CD14-positive monocyte (primary cell): Measurements from ENCODE around the gene SYNGAP1. TPM values are rescaled to one million over a fixed set of nuclear protein-coding genes. Genes with fewer than 3 reads are reported as not detected.

ENCODE experiments used
- DNase-seq, 3 donors: peaks; one replicate each; pipeline ENCODE4 v3.0.0-alpha.2; 2011 to 2022
- H2AFZ ChIP-seq: 2 replicates; pipeline ENCODE4 v1.6.0; 2012; ENCODE audit warnings: mild to moderate bottlenecking, low read depth, low read length, inconsistent platforms; ENCODE audit not compliant: insufficient read depth, poor library complexity, severe bottlenecking
- H3K27ac ChIP-seq, 2 donors: 1 replicate in 1 of 2; 2 replicates in 1 of 2; pipeline ENCODE4 v1.5.1; 2012 to 2013; ENCODE audit warnings: low read length in 2 of 2, control low read depth in 1 of 2, inconsistent platforms in 1 of 2, low read depth in 1 of 2, mild to moderate bottlenecking in 1 of 2
- H3K27me3 ChIP-seq, 2 donors: one replicate each; pipeline versions ENCODE4 v1.6.0 to v1.6.1; 2011 to 2013; ENCODE audit warnings: low read length in 2 of 2; ENCODE audit not compliant: control insufficient read depth in 2 of 2, insufficient read depth in 2 of 2
- H3K36me3 ChIP-seq, 2 donors: replicated peaks in 1 of 2; 1 replicate in 1 of 2; 2 replicates in 1 of 2; pipeline versions ENCODE4 v1.5.1 to v1.6.1; 2012 to 2013; ENCODE audit warnings: low read length in 2 of 2, control low read depth in 1 of 2, inconsistent platforms in 1 of 2, mild to moderate bottlenecking in 1 of 2; ENCODE audit not compliant: insufficient read depth in 2 of 2, control insufficient read depth in 1 of 2
- H3K4me1 ChIP-seq, 2 donors: 1 replicate in 1 of 2; 2 replicates in 1 of 2; pipeline versions ENCODE4 v1.5.1 to v1.6.1; 2012 to 2013; ENCODE audit warnings: low read length in 2 of 2, control low read depth in 1 of 2, inconsistent platforms in 1 of 2, mild to moderate bottlenecking in 1 of 2, moderate library complexity in 1 of 2; ENCODE audit not compliant: insufficient read depth in 2 of 2, control insufficient read depth in 1 of 2
- H3K4me2 ChIP-seq: replicated peaks from 2 replicates; pipeline ENCODE3; 2012; ENCODE audit warnings: low read length, moderate library complexity, mild to moderate bottlenecking; ENCODE audit not compliant: poor library complexity, severe bottlenecking; ENCODE audit errors: extremely low read depth
- H3K4me3 ChIP-seq, 3 experiments: fragments of 200-600 bp in 1 of 3; sonication (generic) in 1 of 3; replicated peaks in 1 of 3; 1 replicate in 2 of 3; 2 replicates in 1 of 3; pipeline ENCODE4 v1.5.1; 2011 to 2013; ENCODE audit warnings: low read length in 3 of 3, mild to moderate bottlenecking in 3 of 3, control low read depth in 2 of 3, low read depth in 2 of 3, inconsistent platforms in 1 of 3, moderate library complexity in 1 of 3
- H3K79me2 ChIP-seq: 2 replicates; pipeline ENCODE4 v1.6.0; 2012; ENCODE audit warnings: mild to moderate bottlenecking, control low read depth, inconsistent platforms, low read length, moderate library complexity; ENCODE audit not compliant: insufficient read depth
- H3K9ac ChIP-seq: 2 replicates; pipeline ENCODE4 v1.6.0; 2017; ENCODE audit warnings: low read length, mild to moderate bottlenecking; ENCODE audit not compliant: insufficient read depth, poor library complexity, severe bottlenecking
- H3K9me3 ChIP-seq, 2 donors: replicated peaks in 1 of 2; 1 replicate in 1 of 2; 2 replicates in 1 of 2; pipeline versions ENCODE4 v1.5.1 to v1.6.1; 2012 to 2013; ENCODE audit warnings: low read length in 2 of 2, control low read depth in 1 of 2; ENCODE audit not compliant: control insufficient read depth in 1 of 2, insufficient read depth in 1 of 2
- H4K20me1 ChIP-seq: 2 replicates; pipeline ENCODE4 v1.6.0; 2012; ENCODE audit warnings: mild to moderate bottlenecking, low read length, control low read depth, moderate library complexity; ENCODE audit not compliant: insufficient read depth
- H3K27ac Mint-ChIP-seq, 7 donors: one replicate each; pipeline ENCODE4 v1.8.0; 2020; ENCODE audit warnings: mild to moderate bottlenecking in 7 of 7, mixed read lengths in 7 of 7, moderate library complexity in 6 of 7, inconsistent platforms in 2 of 7
- H3K27me3 Mint-ChIP-seq, 3 donors: one replicate each; pipeline ENCODE4 v1.8.0; 2021 to 2022; ENCODE audit warnings: low read depth in 3 of 3, mild to moderate bottlenecking in 3 of 3, mixed read lengths in 3 of 3, moderate library complexity in 3 of 3, inconsistent platforms in 1 of 3
- H3K36me3 Mint-ChIP-seq, 2 donors: one replicate each; pipeline ENCODE4 v1.8.0; 2020; ENCODE audit warnings: mixed read lengths in 2 of 2, inconsistent platforms in 1 of 2, mild to moderate bottlenecking in 1 of 2
- H3K4me1 Mint-ChIP-seq: one replicate; pipeline ENCODE4 v1.8.0; 2020; ENCODE audit warnings: mild to moderate bottlenecking, mixed read lengths
- H3K4me3 Mint-ChIP-seq, 2 donors: one replicate each; pipeline ENCODE4 v1.8.0; 2020; ENCODE audit warnings: mild to moderate bottlenecking in 2 of 2, mixed read lengths in 2 of 2, moderate library complexity in 1 of 2
- H3K9me3 Mint-ChIP-seq, 7 donors: one replicate each; pipeline ENCODE4 v1.8.0; 2020 to 2022; ENCODE audit warnings: mixed read lengths in 7 of 7, mild to moderate bottlenecking in 6 of 7, moderate library complexity in 6 of 7, inconsistent platforms in 2 of 7
- WGBS: methylation state at CpG from one replicate; pipeline ENCODE4 v1.1.5; 2013; ENCODE audit warnings: missing lambda C conversion rate; ENCODE audit not compliant: insufficient coverage; 5-methylcytosine and 5-hydroxymethylcytosine counted together
- intact Hi-C, 2 donors: fragments of 100-400 bp; cut with micrococcal nuclease; formaldehyde crosslinking; loops; one replicate each; pipeline versions ENCODE4 v1.15.0 to v1.15.1; 2023
- polyA plus RNA-seq, 3 donors: library from polyadenylated mRNA; depleted of rRNA in 1 of 3; unstranded in 2 of 3; stranded (reverse) in 1 of 3; fragments of 300-500 nt in 2 of 3; fragments of >200 nt in 1 of 3; fragmentation: Illumina TruSeq in 2 of 3; gene quantifications; 1 replicate in 2 of 3; 2 replicates in 1 of 3; pipeline ENCODE4 v1.2.3, GENCODE V29; 2012 to 2021
- TF ChIP-seq, protein P1 (sequence below): fragments of 200-600 bp; IDR thresholded peaks from one replicate; pipeline ENCODE4 v1.8.0; 2022; ENCODE audit warnings: antibody characterized with exemption, mild to moderate bottlenecking

Gene SYNGAP1
- polyA plus RNA-seq, 3 donors = 4.0 TPM; not detected in 2

DNA sequence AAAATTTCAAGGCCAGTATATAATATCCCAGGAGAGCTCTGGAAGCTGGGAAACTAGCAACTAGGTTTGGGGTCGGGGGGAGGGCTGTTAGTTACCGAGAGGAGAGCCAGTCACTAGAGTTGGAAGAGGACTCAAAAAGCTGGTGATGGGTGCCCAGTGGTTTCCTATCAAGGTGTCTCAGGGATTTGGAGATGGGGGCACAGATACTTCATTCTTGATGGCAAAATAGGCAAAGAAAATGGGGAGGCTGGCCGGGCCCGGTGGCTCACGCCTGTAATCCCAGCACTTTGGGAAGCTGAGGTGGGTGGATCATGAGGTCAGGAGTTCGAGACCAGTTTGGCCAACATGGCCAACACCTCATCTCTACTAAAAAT is 8.2 kb upstream of the SYNGAP1 start:
- Histone ChIP-seq H3K36me3 (peaks cover 3 to 48% of the 10 kb centered on the region in 2 donors), H4K20me1 (peaks cover 4% of the 10 kb centered on the region), H3K4me1 (peaks cover 17 to 44% of the 10 kb centered on the region in 2 donors), H3K9ac (peak overlapping the region; percentile 84), H3K4me3 (peak overlapping the region; percentile 49 to 86 (median 69)), H3K9me3 (no peaks in the 10 kb centered on the region), H3K27ac (peak overlapping the region; percentile 41 to 79), H2AFZ (no peak overlapping the region), H3K79me2 (peaks cover 15% of the 10 kb centered on the region), H3K27me3 (no peaks in the 10 kb centered on the region), H3K4me2 (peak overlapping the region; percentile 92)
- peaks cover 0 to 2% (median 0%) of the 10 kb centered on the region in 3 donors for H3K27me3 Mint-ChIP-seq
- TF ChIP-seq, protein P1, sequence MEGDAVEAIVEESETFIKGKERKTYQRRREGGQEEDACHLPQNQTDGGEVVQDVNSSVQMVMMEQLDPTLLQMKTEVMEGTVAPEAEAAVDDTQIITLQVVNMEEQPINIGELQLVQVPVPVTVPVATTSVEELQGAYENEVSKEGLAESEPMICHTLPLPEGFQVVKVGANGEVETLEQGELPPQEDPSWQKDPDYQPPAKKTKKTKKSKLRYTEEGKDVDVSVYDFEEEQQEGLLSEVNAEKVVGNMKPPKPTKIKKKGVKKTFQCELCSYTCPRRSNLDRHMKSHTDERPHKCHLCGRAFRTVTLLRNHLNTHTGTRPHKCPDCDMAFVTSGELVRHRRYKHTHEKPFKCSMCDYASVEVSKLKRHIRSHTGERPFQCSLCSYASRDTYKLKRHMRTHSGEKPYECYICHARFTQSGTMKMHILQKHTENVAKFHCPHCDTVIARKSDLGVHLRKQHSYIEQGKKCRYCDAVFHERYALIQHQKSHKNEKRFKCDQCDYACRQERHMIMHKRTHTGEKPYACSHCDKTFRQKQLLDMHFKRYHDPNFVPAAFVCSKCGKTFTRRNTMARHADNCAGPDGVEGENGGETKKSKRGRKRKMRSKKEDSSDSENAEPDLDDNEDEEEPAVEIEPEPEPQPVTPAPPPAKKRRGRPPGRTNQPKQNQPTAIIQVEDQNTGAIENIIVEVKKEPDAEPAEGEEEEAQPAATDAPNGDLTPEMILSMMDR = no peak
- H3K27ac Mint-ChIP-seq = peak overlapping the region; percentile 60 to 95 (median 78)
- peak overlapping the region; percentile 82 to 84 for H3K4me3 Mint-ChIP-seq
- no peak for DNase-seq
- no peaks in the 10 kb centered on the region for H3K9me3 Mint-ChIP-seq
- intact Hi-C loops = loop anchor here in 1 of 2 donors (1.0 to 10.0 kb wide), 3 partner anchors 20 to 207 kb away; partner anchors contain the start of genes HSD17B8, KIFC1, RING1 and RXRB
- H3K36me3 Mint-ChIP-seq = peaks cover 42 to 49% of the 10 kb centered on the region in 2 donors
- WGBS = 45% methylated on average over 2 of the region's 6 CpGs
- peaks cover 34% of the 10 kb centered on the region for H3K4me1 Mint-ChIP-seq

DNA sequence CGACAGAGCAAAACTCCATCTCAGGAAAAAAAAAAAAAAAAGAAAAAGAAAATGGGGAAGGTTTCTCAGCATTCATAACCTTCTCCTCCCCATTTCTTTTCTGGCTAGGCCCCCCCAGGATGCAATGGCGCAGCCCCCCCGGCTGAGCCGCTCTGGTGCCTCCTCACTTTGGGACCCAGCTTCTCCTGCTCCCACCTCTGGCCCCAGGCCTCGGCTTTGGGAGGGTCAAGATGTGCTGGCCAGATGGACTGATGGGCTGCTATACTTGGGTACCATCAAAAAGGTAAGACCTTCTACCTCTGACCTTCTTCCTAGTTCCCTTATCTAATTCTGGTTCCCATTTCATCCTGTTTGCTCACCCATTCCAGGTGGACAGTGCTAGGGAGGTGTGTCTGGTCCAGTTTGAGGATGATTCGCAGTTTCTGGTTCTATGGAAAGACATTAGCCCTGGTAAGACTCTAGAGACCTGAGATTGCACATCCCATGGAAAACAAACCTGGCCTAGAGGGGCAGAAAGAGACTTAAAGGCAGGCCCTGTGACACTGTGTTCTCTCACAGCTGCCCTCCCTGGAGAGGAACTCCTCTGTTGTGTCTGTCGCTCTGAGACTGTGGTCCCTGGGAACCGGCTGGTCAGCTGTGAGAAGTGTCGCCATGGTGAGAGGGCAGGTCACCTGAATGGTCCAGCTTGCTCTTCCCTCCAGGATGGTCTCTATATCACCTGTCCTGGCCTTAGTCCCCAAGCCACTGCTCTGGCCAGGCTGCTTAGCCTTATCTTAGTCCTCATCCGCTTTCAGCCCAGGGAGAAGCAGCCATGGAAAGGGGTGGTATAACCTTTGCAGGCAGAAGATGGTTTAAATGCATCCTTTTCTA is 7.5 kb upstream of the SYNGAP1 start:
- TF ChIP-seq, protein P1 = no peak
- no peak overlapping the region for H3K4me3 ChIP-seq
- H4K20me1 ChIP-seq = peaks cover 4% of the 10 kb centered on the region
- no peak overlapping the region for H3K9ac ChIP-seq
- H3K79me2 ChIP-seq = peaks cover 21% of the 10 kb centered on the region
- no peak for DNase-seq
- no peak overlapping the region for H3K4me2 ChIP-seq
- H3K27ac Mint-ChIP-seq = peak overlapping the region in 5 of 7 donors; percentile 15 to 81 (median 19)
- intact Hi-C loops = loop anchor here in 1 of 2 donors (10.0 kb wide), 2 partner anchors 98 to 208 kb away; partner anchors contain the start of genes HSD17B8, RING1, RXRB and SLC39A7
- H2AFZ ChIP-seq = no peak overlapping the region
- peaks cover 41% of the 10 kb centered on the region for H3K4me1 Mint-ChIP-seq
- H3K27me3 Mint-ChIP-seq = peaks cover 0 to 2% (median 0%) of the 10 kb centered on the region in 3 donors
- H3K27ac ChIP-seq = no peak overlapping the region
- peaks cover 25 to 51% of the 10 kb centered on the region in 2 donors for H3K4me1 ChIP-seq
- H3K9me3 ChIP-seq = no peaks in the 10 kb centered on the region
- peaks cover 41 to 44% of the 10 kb centered on the region in 2 donors for H3K36me3 Mint-ChIP-seq
- H3K36me3 ChIP-seq = peaks cover 3 to 40% of the 10 kb centered on the region in 2 donors
- no peaks in the 10 kb centered on the region for H3K27me3 ChIP-seq
- peak overlapping the region in 1 of 2 donors; percentile 82 for H3K4me3 Mint-ChIP-seq
- 98% methylated on average over 5 of the region's 10 CpGs for WGBS
- H3K9me3 Mint-ChIP-seq = no peaks in the 10 kb centered on the region
